A673 (cell line): ENCODE data around the gene LPIN3. TPM values are rescaled to one million over a fixed set of nuclear protein-coding genes. Genes with fewer than 3 reads are reported as not detected.

Experiments used
- BruUV-seq: library from RNA; stranded (reverse); fragments of 400-500 nt; replicated peaks from 2 replicates; lab custom pipeline; 2021; lab: Mats Ljungman, UMichigan
- CTCF ChIA-PET: fragments of 300-600 bp; sonication (Branson Sonifier 250); formaldehyde crosslinking; loops from one replicate; lab custom pipeline; 2022; ENCODE audit warnings: antibody characterized with exemption; lab: Charles Lee
- POLR2A ChIA-PET: fragments of 300-600 bp; sonication (Branson Sonifier 250); formaldehyde crosslinking; loops from one replicate; lab custom pipeline; 2022; ENCODE audit warnings: antibody characterized with exemption; ENCODE audit not compliant: low non-redundant PET; lab: Charles Lee
- DNase-seq: peaks from one replicate; pipeline ENCODE4 v3.0.0-alpha.2; 2015; ENCODE audit warnings: low spot score
- H3K27ac ChIP-seq: fragments of 200-600 bp; sonication (generic); 2 replicates; pipeline ENCODE4 v1.5.1; 2016; ENCODE audit warnings: mixed run types, low read depth, mild to moderate bottlenecking, mixed read lengths, antibody characterized with exemption, low read length; ENCODE audit not compliant: poor library complexity, severe bottlenecking
- H3K27me3 ChIP-seq: fragments of 200-600 bp; sonication (generic); replicated peaks from 2 replicates; pipeline ENCODE4 v1.6.1; 2017; ENCODE audit warnings: mixed run types, low read depth, mild to moderate bottlenecking, mixed read lengths, antibody characterized with exemption, low read length; ENCODE audit not compliant: insufficient read depth, poor library complexity
- H3K36me3 ChIP-seq: fragments of 200-600 bp; sonication (generic); 2 replicates; pipeline ENCODE4 v1.6.1; 2016; ENCODE audit warnings: mixed run types, mild to moderate bottlenecking, mixed read lengths, antibody characterized with exemption, low read length; ENCODE audit not compliant: insufficient read depth, poor library complexity, severe bottlenecking
- H3K4me1 ChIP-seq: fragments of 200-600 bp; sonication (generic); 2 replicates; pipeline ENCODE4 v1.6.1; 2017; ENCODE audit warnings: mixed run types, mild to moderate bottlenecking, mixed read lengths, antibody characterized with exemption, low read length; ENCODE audit not compliant: insufficient read depth, poor library complexity, severe bottlenecking
- H3K4me3 ChIP-seq: fragments of 200-600 bp; sonication (generic); 2 replicates; pipeline ENCODE4 v1.5.1; 2016; ENCODE audit warnings: low read depth, mixed run types, mild to moderate bottlenecking, mixed read lengths, low read length; ENCODE audit not compliant: poor library complexity, severe bottlenecking
- H3K9me3 ChIP-seq: fragments of 200-600 bp; sonication (generic); 2 replicates; pipeline ENCODE4 v1.6.1; 2016; ENCODE audit warnings: mixed run types, low read depth, mild to moderate bottlenecking, mixed read lengths, antibody characterized with exemption, low read length; ENCODE audit not compliant: poor library complexity, severe bottlenecking
- CTCF ChIP-seq: fragments of 300-800, 200-600 bp; sonication (generic); conservative IDR thresholded peaks from 2 replicates; pipeline ENCODE4 v1.5.1; 2017; ENCODE audit warnings: low read depth, mild to moderate bottlenecking, antibody characterized with exemption, low read length, moderate library complexity, mixed read lengths
- EZH2 ChIP-seq: fragments of 200-600 bp; sonication (generic); IDR thresholded peaks from 2 replicates; pipeline ENCODE4 v1.6.1; 2017; ENCODE audit warnings: borderline replicate concordance, low read depth, mild to moderate bottlenecking, mixed read lengths, antibody characterized with exemption, low read length; ENCODE audit not compliant: poor library complexity, severe bottlenecking
- intact Hi-C: fragments of 100-400 bp; cut with micrococcal nuclease; formaldehyde crosslinking; loops from one replicate; pipeline ENCODE4 v1.10.0; 2022; ENCODE audit not compliant: unreplicated experiment
- total RNA-seq: library from RNA; stranded (reverse); gene quantifications from 2 replicates; pipeline ENCODE4 v1.2.3, GENCODE V29; 2021

The LPIN3 gene
- total RNA-seq, 1 experiment from 2014 or later, result 1.3 TPM

- Histone ChIP-seq H3K4me1 (no peaks in the 10 kb centered on the region), H3K4me3 (no peak overlapping the region), H3K36me3 (peaks cover 46% of the 10 kb centered on the region), H3K9me3 (no peaks in the 10 kb centered on the region), H3K27me3 (no peaks in the 10 kb centered on the region), H3K27ac (no peak overlapping the region)
- no peak for DNase-seq
- TF ChIP-seq CTCF, result no peak
- no peak for TF ChIP-seq EZH2
- intact Hi-C loops, result no loop called here
- ChIA-PET POLR2A (no interaction called here), CTCF (no interaction called here)
- BruUV-seq, result no TSS peak
These were observed 66.3 kb downstream of the LPIN3 start for GRCh38 chr20:41406896-41407444.

GRCh38 chr20:41407607-41408006 lies 67.0 kb downstream of the LPIN3 start:
- Histone ChIP-seq H3K9me3 (no peaks in the 10 kb centered on the region), H3K4me1 (no peaks in the 10 kb centered on the region), H3K4me3 (no peak overlapping the region), H3K27ac (no peak overlapping the region), H3K27me3 (no peaks in the 10 kb centered on the region), H3K36me3 (peaks cover 50% of the 10 kb centered on the region)
- no TSS peak for BruUV-seq
- ChIA-PET POLR2A (no interaction called here), CTCF (interaction anchor here (0.6 kb wide), 1 partner anchor 11 kb away, joined by 5 read pairs; no protein-coding TSS in a partner anchor)
- intact Hi-C loops, result no loop called here
- DNase-seq, result no peak
- TF ChIP-seq CTCF, result no peak
- no peak for TF ChIP-seq EZH2

GRCh38 chr20:41408156-41408794 lies 67.7 kb downstream of the LPIN3 start:
- ChIA-PET CTCF (interaction anchor here (0.6 kb wide), 1 partner anchor 11 kb away, joined by 5 read pairs; no protein-coding TSS in a partner anchor), POLR2A (no interaction called here)
- H3K4me3 ChIP-seq, result no peak overlapping the region
- no peaks in the 10 kb centered on the region for H3K4me1 ChIP-seq
- BruUV-seq, result no TSS peak
- H3K36me3 ChIP-seq, result peaks cover 57% of the 10 kb centered on the region
- no peaks in the 10 kb centered on the region for H3K27me3 ChIP-seq
- DNase-seq, result no peak
- no peak overlapping the region for H3K27ac ChIP-seq
- intact Hi-C loops, result no loop called here
- H3K9me3 ChIP-seq, result no peaks in the 10 kb centered on the region
- TF ChIP-seq CTCF (no peak), EZH2 (no peak)
